ENCODE measurements around the gene DNAJC13.

DNA sequence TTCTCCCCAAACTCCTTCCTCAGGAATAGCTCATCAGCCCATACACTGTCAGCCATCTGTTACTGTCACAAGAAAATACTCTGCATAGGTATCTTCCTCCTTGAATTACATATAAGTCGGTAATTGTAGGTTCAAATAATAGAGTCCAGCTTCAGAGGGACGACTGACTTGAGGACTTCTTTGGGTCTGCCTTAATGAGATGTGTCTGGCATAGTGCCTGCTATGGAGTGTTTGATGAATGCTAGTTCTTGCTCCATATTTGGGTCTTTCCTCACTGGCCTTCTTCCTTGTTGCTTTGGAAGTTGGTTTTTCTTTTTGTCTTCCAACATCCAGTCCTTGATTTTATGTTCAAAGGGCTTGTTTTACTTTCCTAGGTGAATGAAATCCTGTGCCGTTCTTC, 113.3 kb downstream of the DNAJC13 start:
- TF ChIP-seq, protein P1, sequence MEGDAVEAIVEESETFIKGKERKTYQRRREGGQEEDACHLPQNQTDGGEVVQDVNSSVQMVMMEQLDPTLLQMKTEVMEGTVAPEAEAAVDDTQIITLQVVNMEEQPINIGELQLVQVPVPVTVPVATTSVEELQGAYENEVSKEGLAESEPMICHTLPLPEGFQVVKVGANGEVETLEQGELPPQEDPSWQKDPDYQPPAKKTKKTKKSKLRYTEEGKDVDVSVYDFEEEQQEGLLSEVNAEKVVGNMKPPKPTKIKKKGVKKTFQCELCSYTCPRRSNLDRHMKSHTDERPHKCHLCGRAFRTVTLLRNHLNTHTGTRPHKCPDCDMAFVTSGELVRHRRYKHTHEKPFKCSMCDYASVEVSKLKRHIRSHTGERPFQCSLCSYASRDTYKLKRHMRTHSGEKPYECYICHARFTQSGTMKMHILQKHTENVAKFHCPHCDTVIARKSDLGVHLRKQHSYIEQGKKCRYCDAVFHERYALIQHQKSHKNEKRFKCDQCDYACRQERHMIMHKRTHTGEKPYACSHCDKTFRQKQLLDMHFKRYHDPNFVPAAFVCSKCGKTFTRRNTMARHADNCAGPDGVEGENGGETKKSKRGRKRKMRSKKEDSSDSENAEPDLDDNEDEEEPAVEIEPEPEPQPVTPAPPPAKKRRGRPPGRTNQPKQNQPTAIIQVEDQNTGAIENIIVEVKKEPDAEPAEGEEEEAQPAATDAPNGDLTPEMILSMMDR (IDR thresholded peaks at IDR 0.05 in 8 of 11, conservative IDR thresholded peaks at IDR 0.05 in 3 of 11), result no peak
- TF ChIP-seq POLR2A (IDR thresholded peaks at IDR 0.05), result no peak
